GM21825 (cell line): Measurements from ENCODE around the gene MFAP3L.
"Not testable (repeated sequence)": the region's sequence is repeated elsewhere in the genome, so short reads cannot be mapped to it uniquely, and the experiment has no call there.

ENCODE experiments used
- ATAC-seq: cut with Tn5 transposase; IDR thresholded peaks from one replicate; pipeline ENCODE4 v1.9.1; 2021; ENCODE audit warnings: mild to moderate bottlenecking, moderate library complexity; ENCODE audit not compliant: unreplicated experiment

The MFAP3L gene

GRCh38 chr4:169945636-169946035 is 80.6 kb downstream of the MFAP3L start:
- no peak for ATAC-seq

GRCh38 chr4:169943601-169944000 is 82.6 kb downstream of the MFAP3L start:
- not testable (repeated sequence) for ATAC-seq

- no peak for ATAC-seq
Observed at GRCh38 chr4:169941141-169941540, 85.1 kb downstream of the MFAP3L start.

GRCh38 chr4:169940460-169940859 is 85.7 kb downstream of the MFAP3L start:
- ATAC-seq = no peak
